ENCODE data around the gene TKT.

The TKT gene

GRCh38 chr3:53195066-53195450 lies 60.8 kb downstream of the TKT start:
- no peak for DNase-seq

- no peak for DNase-seq
Observed at GRCh38 chr3:53194210-53195065, 61.4 kb downstream of the TKT start.

GRCh38 chr3:53193466-53194209 lies 62.2 kb downstream of the TKT start:
- no peak for DNase-seq

- DNase-seq: no peak
Observed at GRCh38 chr3:53192608-53193007, 63.2 kb downstream of the TKT start.

GRCh38 chr3:53191836-53192480 lies 63.9 kb downstream of the TKT start:
- DNase-seq: no peak

- DNase-seq: no peak
Observed at GRCh38 chr3:53190659-53191058, 65.2 kb downstream of the TKT start.

GRCh38 chr3:53189276-53189675 lies 66.5 kb downstream of the TKT start:
- no peak for DNase-seq

- DNase-seq: no peak
Observed at GRCh38 chr3:53188720-53189119, 67.1 kb downstream of the TKT start.

GRCh38 chr3:53188136-53188685 lies 67.6 kb downstream of the TKT start:
- no peak for DNase-seq

GRCh38 chr3:53187430-53187829 lies 68.4 kb downstream of the TKT start:
- DNase-seq: no peak

GRCh38 chr3:53186726-53187125 lies 69.1 kb downstream of the TKT start:
- DNase-seq: no peak

GRCh38 chr3:53185761-53186465 lies 69.9 kb downstream of the TKT start:
- no peak for DNase-seq

GRCh38 chr3:53184701-53185100 lies 71.1 kb downstream of the TKT start:
- no peak for DNase-seq

- no peak for DNase-seq
Observed at GRCh38 chr3:53183514-53183913, 72.3 kb downstream of the TKT start.

- DNase-seq: no peak
Observed at GRCh38 chr3:53182764-53183355, 73.0 kb downstream of the TKT start.

GRCh38 chr3:53181528-53181927 lies 74.3 kb downstream of the TKT start:
- DNase-seq: no peak

GRCh38 chr3:53181024-53181371 lies 74.8 kb downstream of the TKT start:
- no peak for DNase-seq

- no peak for DNase-seq
Observed at GRCh38 chr3:53180305-53181023, 75.4 kb downstream of the TKT start.

GRCh38 chr3:53179580-53179979 lies 76.2 kb downstream of the TKT start:
- no peak for DNase-seq

GRCh38 chr3:53178246-53178645 lies 77.6 kb downstream of the TKT start:
- DNase-seq: no peak

- no peak for DNase-seq
Observed at GRCh38 chr3:53175613-53176540, 79.9 kb downstream of the TKT start.

All from activated CD4-positive, alpha-beta T cell treated with anti-CD3 and anti-CD28 coated beads, Interleukin-2, amount 50 U/mL, for 4 hours (primary cell).